H54 (cell line): ENCODE measurements around the gene COMMD6.
"Not testable (repeated sequence)": the region's sequence is repeated elsewhere in the genome, so short reads cannot be mapped to it uniquely, and the experiment has no call there.

Experiments
- DNase-seq: peaks from one replicate; pipeline ENCODE4 v3.0.0; 2011; ENCODE audit warnings: low spot score, mixed read lengths; ENCODE audit not compliant: insufficient read length
- FAIRE-seq: peaks from 3 replicates; lab custom pipeline; 2011; peaks lifted over from hg19 to GRCh38; lab: Jason Lieb, UNC
- POLR2A ChIP-seq: IDR thresholded peaks from 2 replicates; pipeline ENCODE4 v1.6.1; 2011; ENCODE audit warnings: low read depth, mild to moderate bottlenecking, low read length

The COMMD6 gene

GRCh38 chr13:75547917-75548316 lies 10.3 kb upstream of the COMMD6 start:
- TF ChIP-seq POLR2A, result no peak
- FAIRE-seq, result no peak
- no peak for DNase-seq

DNA sequence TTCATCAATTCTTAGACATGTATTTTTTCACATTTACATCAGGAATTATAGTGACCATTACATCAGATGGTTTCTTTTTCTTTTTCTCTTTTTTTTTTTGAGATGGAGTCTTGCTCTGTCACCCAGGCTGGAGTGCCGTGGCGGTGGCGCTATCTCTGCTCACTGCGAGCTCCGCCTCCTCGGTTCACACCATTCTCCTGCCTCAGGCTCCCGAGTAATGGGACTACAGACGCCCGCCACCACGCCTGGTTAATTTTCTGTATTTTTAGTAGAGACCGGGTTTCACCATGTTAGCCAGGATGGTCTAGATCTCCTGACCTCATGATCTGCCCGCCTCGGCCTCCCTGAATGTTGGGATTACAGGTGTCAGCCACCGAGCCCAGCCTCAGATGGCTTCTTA lies 7.7 kb upstream of the COMMD6 start:
- FAIRE-seq, DNase-seq: not testable (repeated sequence)

GRCh38 chr13:75544681-75545330 lies 7.2 kb upstream of the COMMD6 start:
- TF ChIP-seq POLR2A, result no peak
- DNase-seq, result no peak
- FAIRE-seq, result no peak

DNA sequence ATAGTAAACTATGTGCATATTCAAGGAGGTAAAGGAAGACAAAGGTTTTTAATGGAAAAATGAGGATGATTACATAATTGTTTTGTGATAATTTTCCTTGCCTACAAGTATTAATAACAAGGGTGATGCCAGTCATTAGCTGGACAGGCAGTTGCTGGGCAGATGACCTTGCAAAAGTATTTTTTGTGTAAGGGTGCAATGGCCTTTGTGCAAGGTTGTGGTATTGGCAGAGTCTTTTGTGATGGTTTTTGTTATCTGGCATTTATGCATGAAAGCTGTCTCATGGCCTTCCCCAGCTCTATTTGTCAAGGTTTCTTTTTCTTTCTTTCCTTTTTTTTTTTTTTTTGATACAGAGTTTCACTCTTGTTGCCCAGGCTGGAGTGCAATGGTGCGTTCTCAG lies 4.3 kb upstream of the COMMD6 start:
- no peak for FAIRE-seq
- DNase-seq, result no peak
- no peak for TF ChIP-seq POLR2A

DNA sequence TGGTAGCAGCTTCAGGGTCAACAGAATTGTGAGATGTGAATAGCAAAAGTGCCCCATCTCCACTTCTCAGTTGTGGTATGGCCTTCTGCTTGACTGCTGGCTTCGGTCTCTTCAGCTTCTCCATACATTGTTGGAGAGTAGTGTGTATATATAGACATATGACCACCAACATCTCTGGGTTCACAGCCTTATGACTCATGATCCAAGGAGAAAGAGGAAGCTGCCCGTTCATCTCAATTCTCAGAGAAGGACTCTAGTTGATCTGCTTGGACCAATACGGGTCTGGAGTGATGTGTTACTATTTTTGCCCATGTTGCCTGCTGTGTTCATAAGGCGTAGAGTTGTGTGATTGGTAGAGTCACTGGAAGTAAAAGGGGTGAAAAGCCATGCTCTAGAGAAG lies 3.6 kb upstream of the COMMD6 start:
- TF ChIP-seq POLR2A, result no peak
- FAIRE-seq, result no peak
- DNase-seq, result no peak

GRCh38 chr13:75533861-75534260 lies 3.8 kb downstream of the COMMD6 start:
- TF ChIP-seq POLR2A, result no peak
- no peak for FAIRE-seq
- DNase-seq, result no peak

- DNase-seq, result no peak
- no peak for FAIRE-seq
- TF ChIP-seq POLR2A, result no peak
Measured at GRCh38 chr13:75530549-75530961, 7.1 kb downstream of the COMMD6 start.

DNA sequence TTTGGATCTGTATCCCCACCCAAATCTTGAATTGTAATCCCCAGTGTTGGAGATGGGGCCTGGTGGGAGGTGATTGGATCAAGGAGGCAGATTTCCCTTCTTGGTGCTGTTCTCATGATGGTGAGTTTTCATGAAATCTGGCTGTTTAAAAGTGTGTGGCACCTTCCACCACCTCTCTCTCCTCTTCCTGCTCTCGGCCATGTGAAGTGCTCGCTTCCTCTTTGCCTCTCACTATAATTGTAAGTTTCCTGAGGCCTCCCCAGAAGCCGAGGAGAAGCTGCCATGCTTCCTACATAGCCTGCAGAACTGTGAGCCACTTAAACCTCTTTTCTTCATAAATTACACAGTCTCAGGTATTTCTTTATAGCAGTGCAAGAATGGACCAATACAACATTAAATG lies 15.7 kb downstream of the COMMD6 start:
- no peak for TF ChIP-seq POLR2A
- no peak for DNase-seq
- no peak for FAIRE-seq

DNA sequence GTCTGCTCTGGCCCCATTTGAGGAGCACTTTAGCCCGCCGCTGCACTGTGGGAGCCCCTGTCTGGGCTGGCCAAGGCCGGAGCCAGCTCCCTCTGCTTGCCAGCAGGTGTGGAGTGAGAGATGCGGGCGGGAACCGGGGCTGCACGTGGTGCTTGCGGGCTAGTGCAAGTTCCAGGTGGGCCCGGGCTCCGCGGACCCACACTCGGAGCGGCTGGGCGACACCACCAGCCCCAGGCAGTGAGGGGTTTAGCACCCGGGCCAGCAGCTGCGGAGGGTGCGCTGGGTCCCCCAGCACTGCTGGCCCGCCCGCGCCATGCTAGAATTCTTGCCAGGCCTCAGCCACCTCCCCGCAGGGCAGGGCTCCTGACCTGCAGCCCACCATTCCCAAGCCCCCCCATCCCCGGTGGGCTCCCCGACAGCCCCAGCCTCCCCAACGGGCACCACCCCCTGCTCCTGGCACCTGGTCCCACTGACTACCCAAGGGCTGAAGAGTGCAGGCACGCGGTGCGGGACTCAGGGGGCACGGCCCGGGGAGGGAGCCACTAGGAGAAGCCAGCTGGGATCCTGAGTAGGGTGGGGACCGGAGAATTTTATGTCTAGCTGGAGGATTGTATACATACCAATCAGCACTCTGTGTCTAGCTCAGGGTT lies 19.1 kb downstream of the COMMD6 start:
- FAIRE-seq, result no peak
- no peak for DNase-seq
- TF ChIP-seq POLR2A, result no peak

DNA sequence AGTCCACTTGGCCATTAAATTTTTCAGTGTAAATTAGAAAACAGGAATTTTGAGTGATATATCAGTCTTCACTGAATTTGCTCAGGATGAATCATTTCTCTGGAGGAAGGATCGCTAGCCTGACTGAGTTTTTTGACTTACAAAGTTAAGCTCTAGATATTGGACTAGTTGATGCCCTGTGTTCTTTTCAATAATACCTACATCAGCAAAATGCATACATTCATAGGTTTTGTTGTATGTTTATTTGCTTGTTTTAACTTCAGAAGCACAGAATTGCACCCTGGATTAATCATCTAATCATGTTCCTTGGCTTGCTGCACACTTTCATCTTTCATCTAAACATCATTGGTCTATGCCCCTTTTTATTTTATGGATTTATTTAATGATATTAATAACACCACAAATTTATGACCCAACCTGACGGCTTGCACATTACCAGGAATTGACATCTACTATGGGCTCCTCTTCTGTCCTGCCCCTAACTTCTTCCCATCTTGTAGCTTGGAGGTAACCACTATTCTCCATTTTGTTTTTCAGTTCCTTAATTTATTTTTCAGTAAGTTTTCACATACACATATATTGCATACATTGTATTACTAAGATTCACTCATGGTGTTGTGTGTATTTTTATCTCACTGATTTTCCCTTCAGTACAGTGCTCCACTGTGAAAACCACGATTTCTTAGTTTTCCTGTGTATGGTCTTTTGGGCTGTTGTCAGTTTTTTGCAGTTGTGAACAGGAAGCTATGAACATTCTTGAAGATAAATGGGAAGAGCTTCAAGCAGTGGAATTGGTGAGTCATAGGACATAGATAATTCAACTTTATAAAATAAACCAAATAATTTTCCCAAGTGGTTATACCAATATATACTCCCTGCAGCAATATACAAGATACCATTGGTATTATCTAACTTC lies 23.3 kb downstream of the COMMD6 start:
- no peak for DNase-seq
- no peak for FAIRE-seq
- no peak for TF ChIP-seq POLR2A

- FAIRE-seq (no peak), DNase-seq (no peak)
- TF ChIP-seq POLR2A, result no peak
Measured at GRCh38 chr13:75513271-75513670, 24.4 kb downstream of the COMMD6 start.

DNA sequence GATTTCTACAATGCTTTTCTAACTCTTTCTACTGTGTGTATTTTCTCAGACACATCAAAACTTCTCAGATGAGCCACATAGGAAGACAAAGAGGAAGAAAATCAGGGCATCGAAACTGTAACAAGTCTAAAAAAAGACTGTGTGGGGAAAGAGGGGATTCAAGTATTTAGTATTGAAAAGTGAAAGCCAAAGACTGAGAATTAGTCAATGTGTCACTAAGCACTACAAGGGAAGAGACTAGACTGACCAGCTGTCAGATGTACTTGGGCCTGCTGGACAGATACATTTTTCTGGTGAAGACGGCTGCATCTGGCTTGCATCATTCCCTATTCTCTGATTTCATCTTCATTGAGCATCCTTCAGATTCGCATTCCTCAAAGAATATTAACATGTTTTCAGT lies 25.4 kb downstream of the COMMD6 start:
- TF ChIP-seq POLR2A, result no peak
- DNase-seq (no peak), FAIRE-seq (no peak)

DNA sequence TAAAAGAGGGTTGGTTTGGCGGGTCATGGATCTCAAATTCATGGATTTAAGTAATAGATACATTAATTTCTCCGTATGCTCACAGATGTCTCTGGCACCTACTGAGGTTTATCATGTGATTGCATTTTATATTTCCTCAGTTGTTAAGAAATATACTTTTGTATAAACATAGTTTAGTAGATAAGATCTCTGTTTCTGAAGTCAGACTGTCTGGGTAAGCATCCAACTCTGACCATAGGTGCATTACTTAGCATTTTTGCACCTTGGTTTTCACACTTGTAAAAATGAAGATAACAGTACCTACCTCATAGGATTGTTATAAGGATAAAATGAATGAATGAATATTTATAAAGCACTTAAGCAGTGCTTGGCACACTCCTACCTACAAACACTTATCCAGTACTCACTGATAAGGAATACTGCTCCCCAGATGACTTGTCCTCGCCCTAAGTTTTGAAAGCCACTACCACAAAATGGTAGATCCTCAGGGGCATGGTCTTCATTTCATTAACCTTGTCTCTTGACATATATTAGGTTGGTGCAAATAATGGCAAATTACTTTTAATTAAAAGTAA lies 26.5 kb downstream of the COMMD6 start:
- FAIRE-seq (no peak), DNase-seq (no peak)
- no peak for TF ChIP-seq POLR2A

DNA sequence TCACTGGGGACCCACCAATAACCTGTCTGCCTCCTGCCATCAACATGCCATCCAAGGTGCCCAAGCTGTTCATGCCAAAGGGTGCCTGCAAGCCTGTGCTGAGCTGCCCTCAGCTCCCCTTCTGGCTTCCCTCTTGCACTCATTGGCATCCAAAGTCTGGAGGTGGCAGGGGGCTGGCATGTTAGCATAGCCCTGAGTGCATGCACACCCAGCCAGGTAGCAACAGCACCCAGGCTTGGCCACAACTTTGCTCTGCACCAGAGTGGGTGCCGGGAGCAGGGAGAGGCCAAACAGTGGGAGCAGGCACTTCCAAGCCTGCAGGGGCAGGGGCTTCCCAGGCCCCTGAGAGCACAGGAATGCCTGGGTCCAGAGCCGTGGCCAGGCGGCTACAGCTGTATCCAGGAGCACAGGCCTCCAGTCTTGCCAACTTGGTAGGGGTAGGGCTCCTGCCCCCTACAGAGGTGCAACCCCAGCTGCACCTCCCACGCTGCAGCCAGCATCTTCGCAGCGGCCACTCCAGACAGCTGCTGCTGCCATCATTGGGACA lies 29.6 kb downstream of the COMMD6 start:
- no peak for FAIRE-seq
- no peak for DNase-seq
- no peak for TF ChIP-seq POLR2A
